Erythroblast (primary cell): ENCODE measurements around the gene ZSWIM6.

Experiments
- GATA1 ChIP-seq: IDR thresholded peaks from 2 replicates; pipeline ENCODE4 v1.6.1; 2011; ENCODE audit warnings: low read depth, mild to moderate bottlenecking, control low read depth, low read length, moderate library complexity
- POLR2A ChIP-seq: IDR thresholded peaks from 2 replicates; pipeline ENCODE4 v1.6.1; 2011; ENCODE audit warnings: mild to moderate bottlenecking, low read length

DNA sequence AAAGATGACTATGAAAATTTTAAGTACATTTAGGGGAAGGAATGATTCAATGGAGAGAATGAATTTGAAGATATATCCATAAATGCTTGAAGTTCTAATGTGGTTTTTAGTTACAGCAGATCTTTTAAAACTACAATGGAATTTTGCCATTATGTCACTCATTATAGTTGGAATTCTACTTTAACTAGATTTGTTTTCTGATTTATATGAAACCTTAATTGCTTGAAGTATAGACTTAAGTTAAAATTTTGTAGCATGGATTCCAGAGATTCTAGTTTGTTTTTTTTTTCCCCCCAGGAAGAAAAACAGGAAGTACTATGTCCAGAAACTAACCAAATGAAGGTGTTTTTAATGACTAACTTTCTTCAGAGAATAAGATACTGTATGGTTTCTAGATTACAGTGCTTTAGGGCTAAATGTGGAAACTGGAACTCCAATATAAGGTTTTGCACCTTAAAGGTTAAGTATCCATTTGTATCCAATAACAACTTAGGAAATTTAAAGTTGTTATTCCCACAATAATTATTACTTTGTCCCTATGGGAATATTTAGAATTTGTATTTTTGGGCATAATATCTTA, 70.3 kb downstream of the ZSWIM6 start:
- TF ChIP-seq POLR2A: no peak
- TF ChIP-seq GATA1: no peak
